ENCODE measurements around the gene CDYL2.
A peak's percentile ranks its signal among the peaks of the same experiment; 100 is the strongest.

The CDYL2 gene

GRCh38 chr16:80583466-80583865 is 220.9 kb downstream of the CDYL2 start:
- in situ Hi-C loops (cut with MboI; ENCODE audit: low sequenced_read_pairs, unreplicated experiment) = no loop called here
- no peak for TF ChIP-seq CTCF (IDR thresholded peaks at IDR 0.05; ENCODE audit: borderline replicate concordance, control extremely low read depth, extremely low read depth, insufficient read depth, missing control alignments)
- no peak for DNase-seq (ENCODE audit: low spot score)

GRCh38 chr16:80580109-80580832 is 224.1 kb downstream of the CDYL2 start:
- no peak for TF ChIP-seq CTCF (IDR thresholded peaks at IDR 0.05; ENCODE audit: borderline replicate concordance, control extremely low read depth, extremely low read depth, insufficient read depth, missing control alignments)
- peak; percentile 68 for DNase-seq (ENCODE audit: low spot score)
- in situ Hi-C loops (cut with MboI; ENCODE audit: low sequenced_read_pairs, unreplicated experiment) = no loop called here

- in situ Hi-C loops (cut with MboI; ENCODE audit: low sequenced_read_pairs, unreplicated experiment) = no loop called here
- no peak for TF ChIP-seq CTCF (IDR thresholded peaks at IDR 0.05; ENCODE audit: borderline replicate concordance, control extremely low read depth, extremely low read depth, insufficient read depth, missing control alignments)
- DNase-seq (ENCODE audit: low spot score) = no peak
Observed at GRCh38 chr16:80577485-80578280, 226.7 kb downstream of the CDYL2 start.

- DNase-seq (ENCODE audit: low spot score) = no peak
- TF ChIP-seq CTCF (IDR thresholded peaks at IDR 0.05; ENCODE audit: borderline replicate concordance, control extremely low read depth, extremely low read depth, insufficient read depth, missing control alignments) = no peak
- in situ Hi-C loops (cut with MboI; ENCODE audit: low sequenced_read_pairs, unreplicated experiment) = no loop called here
Observed at GRCh38 chr16:80576343-80576912, 228.0 kb downstream of the CDYL2 start.

- in situ Hi-C loops (cut with MboI; ENCODE audit: low sequenced_read_pairs, unreplicated experiment) = no loop called here
- no peak for DNase-seq (ENCODE audit: low spot score)
- TF ChIP-seq CTCF (IDR thresholded peaks at IDR 0.05; ENCODE audit: borderline replicate concordance, control extremely low read depth, extremely low read depth, insufficient read depth, missing control alignments) = no peak
Observed at GRCh38 chr16:80573700-80574120, 230.7 kb downstream of the CDYL2 start.

- no peak for DNase-seq (ENCODE audit: low spot score)
- in situ Hi-C loops (cut with MboI; ENCODE audit: low sequenced_read_pairs, unreplicated experiment) = no loop called here
- no peak for TF ChIP-seq CTCF (IDR thresholded peaks at IDR 0.05; ENCODE audit: borderline replicate concordance, control extremely low read depth, extremely low read depth, insufficient read depth, missing control alignments)
Observed at GRCh38 chr16:80570106-80570478, 234.3 kb downstream of the CDYL2 start.

Data from GM13976 (cell line).